Measurements from ENCODE around the gene DNM3. TPM values are rescaled to one million over a fixed set of nuclear protein-coding genes. Genes with fewer than 3 reads are reported as not detected.

DNM3 gene
- total and polyA plus RNA-seq, 2 of the 8 experiments (the other 6 are each of a cell fraction or from before 2014, with no cell fraction given) = 2.0 to 8.5 TPM

DNA sequence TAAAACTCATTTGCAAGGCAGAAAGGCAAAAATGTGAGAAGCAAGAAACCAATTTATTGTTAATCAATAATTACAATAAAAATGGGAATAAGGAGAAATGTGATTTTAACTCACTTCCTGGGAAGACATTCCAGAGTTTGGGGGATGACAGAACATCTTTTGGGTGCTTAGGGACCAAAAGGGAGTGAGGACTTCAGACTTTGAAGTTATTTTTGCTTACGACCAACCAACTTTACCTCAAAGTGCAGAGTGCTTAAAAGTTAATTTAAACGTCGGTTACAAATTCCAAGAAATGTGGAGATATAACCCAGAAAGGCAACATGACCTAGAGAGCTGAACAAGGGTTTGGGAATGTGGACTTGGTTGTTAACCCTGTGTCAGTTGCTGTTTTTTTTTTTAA, 344.7 kb downstream of the DNM3 start:
- Histone ChIP-seq H3K79me2 (ENCODE audit: control insufficient read depth in 1 of 2, insufficient read depth in 2 of 2, low read length in 2 of 2) (no peaks in the 10 kb centered on the region), H2BK120ac (replicated peaks; ENCODE audit: low read depth, low read length) (no peak overlapping the region), H4K91ac (replicated peaks; ENCODE audit: insufficient read length, low read length) (no peak overlapping the region), H3K18ac (ENCODE audit: extremely low read depth, low read length) (no peak overlapping the region), H2AFZ (ENCODE audit: low read length) (no peak overlapping the region), H3K23me2 (ENCODE audit: low read depth, low read length) (no peaks in the 10 kb centered on the region), H4K8ac (ENCODE audit: extremely low read depth, insufficient read depth, low read length) (no peak overlapping the region), H3K36me3 (ENCODE audit: control insufficient read depth in 2 of 4, insufficient read depth in 4 of 4, low read length in 3 of 4) (no peaks in the 10 kb centered on the region), H3K4me3 (ENCODE audit: extremely low read depth in 1 of 4, insufficient read depth in 2 of 4, low read depth in 3 of 4, low read length in 4 of 4) (no peak overlapping the region), H3K4me2 (ENCODE audit: insufficient read depth in 1 of 2, low read depth in 2 of 2, low read length in 2 of 2) (no peak overlapping the region), H2BK5ac (ENCODE audit: low read depth, low read length) (no peak overlapping the region), H4K20me1 (replicated peaks in 1 of 2; ENCODE audit: control insufficient read depth in 1 of 2, insufficient read depth in 2 of 2, low read length in 2 of 2) (no peaks in the 10 kb centered on the region), H3K4me1 (replicated peaks in 1 of 4; ENCODE audit: control insufficient read depth in 3 of 4, insufficient read depth in 4 of 4, low read length in 3 of 4) (peaks cover 0 to 4% (median 2%) of the 10 kb centered on the region in 4 experiments; a peak in 4 of 7 replicates), H2AK5ac (ENCODE audit: low read depth, low read length) (no peak overlapping the region), H3K79me1 (ENCODE audit: low read depth, low read length) (no peaks in the 10 kb centered on the region), H2BK20ac (ENCODE audit: low read length) (no peak overlapping the region), H3K14ac (ENCODE audit: insufficient read length) (no peak overlapping the region), H2BK15ac (ENCODE audit: low read length) (no peak overlapping the region), H3K9me3 (ENCODE audit: insufficient read depth in 2 of 2, low read depth in 1 of 2, low read length in 1 of 2) (no peaks in the 10 kb centered on the region), H3K4ac (replicated peaks; ENCODE audit: insufficient read length, low read depth, low read length) (no peak overlapping the region), H3K9ac (replicated peaks in 1 of 4; ENCODE audit: extremely low read depth in 1 of 4, low read depth in 3 of 4, low read length in 3 of 4) (no peak overlapping the region), H4K5ac (ENCODE audit: insufficient read length, low read depth, low read length) (no peak overlapping the region), H2BK12ac (ENCODE audit: low read depth, low read length) (no peak overlapping the region), H3K23ac (ENCODE audit: insufficient read length) (no peak overlapping the region), H3K27me3 (replicated peaks in 1 of 4; ENCODE audit: control insufficient read depth in 3 of 4, extremely low read depth in 1 of 4, insufficient read depth in 3 of 4, low read length in 3 of 4) (no peaks in the 10 kb centered on the region), H3K56ac (replicated peaks; ENCODE audit: insufficient read length, low read depth, low read length) (no peak overlapping the region), H3K27ac (ENCODE audit: low read depth, low read length) (no peak overlapping the region)
- no peak for DNase-seq (ENCODE audit: low read depth in 1 of 2, low spot score in 2 of 2)
- FAIRE-seq = no peak
- CTCF ChIA-PET (ENCODE audit: partially characterized antibody) = no interaction called here
- POLR2A ChIA-PET (ENCODE audit: partially characterized antibody) = no interaction called here
- no peak for TF ChIP-seq TAF7 (optimal IDR thresholded peaks at IDR 0.05; ENCODE audit: borderline replicate concordance, low read depth, low read length)
- TF ChIP-seq TBP (IDR thresholded peaks at IDR 0.05; ENCODE audit: low read depth, low read length) = no peak
- no peak for TF ChIP-seq GTF2F1 (IDR thresholded peaks at IDR 0.05; ENCODE audit: borderline replicate concordance, low read depth, low read length)
- TF ChIP-seq NANOG (IDR thresholded peaks at IDR 0.05; ENCODE audit: insufficient read depth, low read depth, low read length, poor library complexity, severe bottlenecking) = no peak
- no peak for TF ChIP-seq EZH2 (IDR thresholded peaks at IDR 0.05; ENCODE audit: low read depth, low read length, severe bottlenecking)
- TF ChIP-seq CTBP2 (IDR thresholded peaks at IDR 0.05; ENCODE audit: borderline replicate concordance, insufficient read depth, insufficient read length, low read length) = no peak
- 88% methylated on average over 3 of the region's 3 CpGs; no CpG with 5 or more reads in 1 of the 2 experiments for WGBS, 2 experiments (ENCODE audit: extremely low coverage in 1 of 2, insufficient coverage in 1 of 2, insufficient read length in 1 of 2, insufficient replicate concordance in 2 of 2, low coverage in 1 of 2, low lambda C conversion rate in 2 of 2, missing lambda C conversion rate in 1 of 2)

Measured in H1 (cell line).